Activated CD4-positive, alpha-beta T cell treated with anti-CD3 and anti-CD28 coated beads for 36 hours (primary cell): ENCODE results near the gene DKK3. TPM values are rescaled to one million over a fixed set of nuclear protein-coding genes. Genes with fewer than 3 reads are reported as not detected.
A peak's percentile ranks its signal among the peaks of the same experiment; 100 is the strongest.

Source experiments
- ATAC-seq: fragments of 200-7000 bp; cut with Tn5 transposase; one replicate; pipeline ENCODE4 v1.10.0; 2021; ENCODE audit warnings: mild to moderate bottlenecking, moderate library complexity
- CTCF ChIA-PET: fragments of 350-600 bp; sonication (Branson Sonifier 250); formaldehyde crosslinking; loops from one replicate; lab custom pipeline; 2021; ENCODE audit warnings: antibody characterized with exemption; lab: Charles Lee
- POLR2A ChIA-PET: fragments of 350-600 bp; sonication (Branson Sonifier 250); formaldehyde crosslinking; loops from one replicate; lab custom pipeline; 2021; ENCODE audit warnings: antibody characterized with exemption, inconsistent platforms; lab: Charles Lee
- DNase-seq: peaks from one replicate; pipeline ENCODE4 v3.0.0-alpha.2; 2020
- H3K27ac Mint-ChIP-seq: one replicate; pipeline ENCODE4 v1.8.0; 2021; ENCODE audit warnings: mixed read lengths
- H3K27me3 Mint-ChIP-seq: one replicate; pipeline ENCODE4 v1.8.0; 2021; ENCODE audit warnings: mixed read lengths
- H3K36me3 Mint-ChIP-seq: one replicate; pipeline ENCODE4 v1.8.0; 2021; ENCODE audit warnings: low read depth, mixed read lengths
- H3K4me1 Mint-ChIP-seq: one replicate; pipeline ENCODE4 v1.8.0; 2021; ENCODE audit warnings: mixed read lengths
- H3K4me3 Mint-ChIP-seq: one replicate; pipeline ENCODE4 v1.8.0; 2021; ENCODE audit warnings: mild to moderate bottlenecking, moderate library complexity, mixed read lengths
- H3K9me3 Mint-ChIP-seq: one replicate; pipeline ENCODE4 v1.8.0; 2021; ENCODE audit warnings: low read depth, mixed read lengths
- intact Hi-C, 2 experiments: fragments of 100-400 bp; cut with DNase I in 1 of 2; cut with micrococcal nuclease in 1 of 2; formaldehyde crosslinking; loops; one replicate each; pipeline versions ENCODE4 v1.14.2 to v1.15.1; 2022 to 2024; cut with DNase I, micrococcal nuclease
- total RNA-seq, 2 experiments: library from RNA; stranded (reverse); gene quantifications; one replicate each; pipeline ENCODE4 v1.2.3, GENCODE V29; 2021

DKK3 gene
- total RNA-seq, 2 experiments from 2014 or later, result not detected

DNA sequence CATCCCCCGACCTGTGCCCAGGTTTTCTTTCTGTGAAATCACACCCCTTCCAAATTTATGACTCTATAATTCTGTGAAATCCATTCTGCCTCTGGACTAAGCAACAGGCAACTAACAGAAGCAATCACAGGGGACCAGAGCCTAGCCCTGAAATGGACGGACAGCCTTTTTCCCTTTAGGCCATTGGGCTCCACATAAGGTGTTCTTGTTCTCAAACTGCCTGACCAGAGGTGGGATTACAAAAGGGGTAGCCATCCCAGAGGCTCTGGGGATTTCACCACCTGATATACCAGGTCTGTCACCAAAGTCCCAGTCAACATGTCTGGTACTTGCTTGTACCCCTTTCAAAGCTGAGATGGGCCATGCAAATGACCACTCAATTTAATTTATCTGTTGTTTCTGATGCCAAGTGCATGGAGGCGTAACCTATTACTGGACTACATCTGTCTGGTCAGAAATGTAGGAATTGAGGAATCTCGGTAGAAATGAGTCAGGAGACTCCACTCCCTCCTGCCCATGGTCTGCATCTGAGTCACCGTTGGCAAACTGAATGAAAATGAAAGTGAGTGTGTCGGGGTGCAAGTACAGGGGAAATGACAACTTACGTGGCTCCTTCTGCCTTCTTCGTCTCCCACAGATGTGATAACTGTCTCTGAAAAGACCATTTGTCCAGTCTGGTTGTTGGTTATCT is 10.2 kb downstream of the DKK3 start:
- ChIA-PET CTCF (no interaction called here), POLR2A (no interaction called here)
- Mint-ChIP-seq H3K4me3 (no peak overlapping the region), H3K9me3 (no peaks in the 10 kb centered on the region), H3K27ac (no peak overlapping the region), H3K4me1 (peaks cover 11% of the 10 kb centered on the region), H3K27me3 (peaks cover 27% of the 10 kb centered on the region), H3K36me3 (no peaks in the 10 kb centered on the region)
- ATAC-seq, result peak; percentile 84
- peak; percentile 29 for DNase-seq
- intact Hi-C loops, result no loop called here

DNA sequence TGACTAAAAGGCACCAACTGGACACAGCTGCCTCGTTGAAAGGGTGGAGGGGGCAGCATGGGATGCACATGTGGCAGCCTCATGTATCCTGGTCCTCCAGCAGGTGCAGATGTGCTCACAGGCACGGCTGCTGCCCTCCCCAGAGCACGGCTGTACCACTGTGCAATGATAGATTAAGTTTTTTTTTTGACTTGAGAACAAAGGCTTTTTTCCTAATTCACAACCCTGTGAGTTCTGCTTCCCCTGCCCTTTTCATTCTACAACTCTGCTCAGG is 11.4 kb downstream of the DKK3 start:
- DNase-seq, result no peak
- ATAC-seq, result no peak
- no peaks in the 10 kb centered on the region for H3K9me3 Mint-ChIP-seq
- intact Hi-C loops, result no loop called here
- peaks cover 11% of the 10 kb centered on the region for H3K4me1 Mint-ChIP-seq
- H3K36me3 Mint-ChIP-seq, result no peaks in the 10 kb centered on the region
- no peak overlapping the region for H3K27ac Mint-ChIP-seq
- peaks cover 27% of the 10 kb centered on the region for H3K27me3 Mint-ChIP-seq
- CTCF ChIA-PET, result no interaction called here
- POLR2A ChIA-PET, result no interaction called here
- no peak overlapping the region for H3K4me3 Mint-ChIP-seq

DNA sequence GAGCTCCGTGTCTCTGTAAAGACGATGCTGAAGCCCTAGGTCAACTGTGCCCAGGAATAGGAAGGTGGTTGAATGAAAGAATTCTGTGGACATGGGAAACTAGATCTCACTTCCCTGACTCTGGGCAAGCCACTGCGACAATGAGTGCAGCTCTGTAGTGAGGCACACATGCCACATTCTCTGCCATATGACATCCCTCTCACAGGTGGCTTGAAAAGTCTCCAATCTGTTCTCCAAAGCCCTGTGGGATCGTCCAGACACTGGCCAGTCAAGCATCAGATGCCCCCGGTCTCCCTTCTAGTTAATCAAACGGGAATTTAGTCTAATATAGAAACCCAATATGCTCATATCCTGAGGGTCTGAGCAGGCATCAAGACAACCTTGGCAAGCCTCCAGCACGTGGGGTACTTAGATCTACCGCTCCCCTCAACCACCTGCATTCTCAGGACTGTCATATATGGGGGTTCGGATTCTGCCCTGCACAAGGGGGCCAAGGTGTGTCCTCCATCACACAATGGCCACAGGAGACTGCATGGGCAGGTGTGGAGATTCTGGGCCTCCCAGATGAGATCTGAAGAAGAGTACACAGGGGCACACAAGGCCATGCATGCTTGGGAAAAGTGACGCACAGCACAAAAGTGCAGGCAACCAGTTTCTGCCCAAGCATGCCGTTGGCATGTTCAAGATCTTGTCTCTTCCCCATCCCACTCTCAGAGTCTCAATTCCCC is 11.9 kb downstream of the DKK3 start:
- ChIA-PET POLR2A (no interaction called here), CTCF (interaction anchor here (0.9 kb wide), 1 partner anchor 30 kb away, joined by 5 read pairs; no protein-coding TSS in a partner anchor)
- H3K27me3 Mint-ChIP-seq, result peaks cover 25% of the 10 kb centered on the region
- DNase-seq (no peak), ATAC-seq (no peak)
- no peak overlapping the region for H3K27ac Mint-ChIP-seq
- H3K4me3 Mint-ChIP-seq, result no peak overlapping the region
- peaks cover 11% of the 10 kb centered on the region for H3K4me1 Mint-ChIP-seq
- H3K36me3 Mint-ChIP-seq, result no peaks in the 10 kb centered on the region
- H3K9me3 Mint-ChIP-seq, result no peaks in the 10 kb centered on the region
- intact Hi-C loops, result no loop called here

DNA sequence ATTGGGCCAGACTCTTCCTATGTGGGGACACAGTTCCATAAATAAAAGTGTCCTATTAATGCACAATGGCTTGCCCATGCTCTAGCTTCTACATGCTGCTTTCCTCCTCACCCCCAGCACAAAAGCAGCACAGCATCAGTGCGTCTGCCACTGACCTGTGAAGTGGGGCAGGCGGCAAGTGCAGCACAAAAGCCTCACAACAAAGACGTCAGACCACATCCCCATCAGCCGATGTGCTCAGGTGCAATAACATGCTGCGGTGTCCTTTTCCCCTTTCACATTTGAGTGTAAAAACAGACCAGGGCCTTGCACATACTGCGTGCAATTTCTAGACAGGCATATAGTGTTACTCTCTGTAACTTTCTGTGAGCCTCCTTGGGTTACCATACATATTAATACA is 12.8 kb downstream of the DKK3 start:
- intact Hi-C loops, result no loop called here
- CTCF ChIA-PET, result interaction anchor here (0.7 to 1.0 kb wide), 2 partner anchors 34 to 171 kb away, joined by 3 to 4 read pairs; no protein-coding TSS in a partner anchor
- Mint-ChIP-seq H3K4me1 (peaks cover 11% of the 10 kb centered on the region), H3K9me3 (no peaks in the 10 kb centered on the region), H3K27ac (no peak overlapping the region), H3K36me3 (no peaks in the 10 kb centered on the region), H3K4me3 (no peak overlapping the region), H3K27me3 (peaks cover 23% of the 10 kb centered on the region)
- POLR2A ChIA-PET, result no interaction called here
- no peak for ATAC-seq
- DNase-seq, result no peak

DNA sequence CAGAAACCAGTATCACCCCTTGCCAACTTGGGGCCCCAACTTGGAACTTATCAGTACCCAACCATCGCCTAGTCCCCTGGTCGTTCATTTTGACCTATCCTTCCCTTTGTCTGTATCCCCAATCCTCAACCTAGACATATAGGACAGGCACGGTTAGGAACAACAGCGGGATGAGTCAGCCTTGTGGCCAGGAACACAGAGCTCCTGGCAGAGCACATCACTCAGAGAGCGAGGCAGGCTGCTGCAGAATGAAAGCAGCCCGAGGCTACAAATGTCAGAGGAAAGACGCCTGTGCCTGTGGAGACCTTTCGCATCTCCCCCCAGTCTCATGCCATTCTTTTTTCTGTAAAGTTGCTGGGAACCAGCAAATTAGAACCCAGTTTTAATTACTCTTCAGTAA is 14.6 kb downstream of the DKK3 start:
- DNase-seq, result no peak
- CTCF ChIA-PET, result no interaction called here
- Mint-ChIP-seq H3K27ac (no peak overlapping the region), H3K4me3 (no peak overlapping the region), H3K36me3 (no peaks in the 10 kb centered on the region), H3K27me3 (peaks cover 21% of the 10 kb centered on the region), H3K9me3 (no peaks in the 10 kb centered on the region), H3K4me1 (peaks cover 9% of the 10 kb centered on the region)
- ATAC-seq, result no peak
- POLR2A ChIA-PET, result no interaction called here
- intact Hi-C loops, result no loop called here

DNA sequence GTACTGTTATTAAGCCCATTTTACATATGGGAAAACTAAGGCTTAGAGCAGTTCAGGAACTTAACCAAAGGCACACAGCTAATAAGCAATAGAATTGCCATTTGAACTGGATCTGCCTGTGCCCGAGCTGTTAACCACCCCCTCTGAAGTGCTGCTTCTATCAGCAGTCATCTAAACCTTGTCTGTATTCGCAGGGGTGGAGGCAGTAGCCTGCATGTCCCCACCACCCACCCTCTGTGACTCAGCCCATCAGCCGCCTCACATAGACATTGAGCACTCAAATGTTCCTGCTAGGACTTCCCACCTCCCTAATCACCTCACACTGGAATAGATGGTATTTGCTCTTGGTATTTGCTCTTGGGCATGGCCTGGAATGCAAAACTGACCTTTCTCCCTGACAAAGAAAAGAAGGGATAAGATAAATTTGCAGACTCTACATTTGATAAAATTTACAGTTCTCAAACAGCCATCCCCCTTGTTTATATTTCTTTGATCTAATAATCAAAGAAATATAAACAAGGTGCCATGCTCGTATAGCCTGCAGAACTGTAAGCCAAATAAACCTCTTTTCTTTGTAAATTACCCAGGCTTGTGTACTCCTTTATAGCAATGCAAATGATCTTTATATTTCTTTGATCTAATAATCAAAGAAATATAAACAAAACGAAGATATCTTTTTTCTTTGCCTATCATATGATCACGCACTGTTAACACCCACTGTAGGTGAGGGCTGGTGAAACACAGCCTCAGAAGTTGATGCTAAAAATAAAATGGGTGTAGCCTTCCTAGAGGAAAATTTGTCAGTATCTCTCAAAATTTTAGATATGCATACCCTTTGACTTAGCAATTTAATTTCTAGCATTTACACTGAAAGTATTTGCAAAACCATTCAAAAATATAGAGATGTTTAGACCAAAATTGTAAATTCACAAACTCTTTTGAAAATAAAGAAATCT is 15.9 kb downstream of the DKK3 start:
- CTCF ChIA-PET, result no interaction called here
- POLR2A ChIA-PET, result no interaction called here
- no peak for ATAC-seq

DNA sequence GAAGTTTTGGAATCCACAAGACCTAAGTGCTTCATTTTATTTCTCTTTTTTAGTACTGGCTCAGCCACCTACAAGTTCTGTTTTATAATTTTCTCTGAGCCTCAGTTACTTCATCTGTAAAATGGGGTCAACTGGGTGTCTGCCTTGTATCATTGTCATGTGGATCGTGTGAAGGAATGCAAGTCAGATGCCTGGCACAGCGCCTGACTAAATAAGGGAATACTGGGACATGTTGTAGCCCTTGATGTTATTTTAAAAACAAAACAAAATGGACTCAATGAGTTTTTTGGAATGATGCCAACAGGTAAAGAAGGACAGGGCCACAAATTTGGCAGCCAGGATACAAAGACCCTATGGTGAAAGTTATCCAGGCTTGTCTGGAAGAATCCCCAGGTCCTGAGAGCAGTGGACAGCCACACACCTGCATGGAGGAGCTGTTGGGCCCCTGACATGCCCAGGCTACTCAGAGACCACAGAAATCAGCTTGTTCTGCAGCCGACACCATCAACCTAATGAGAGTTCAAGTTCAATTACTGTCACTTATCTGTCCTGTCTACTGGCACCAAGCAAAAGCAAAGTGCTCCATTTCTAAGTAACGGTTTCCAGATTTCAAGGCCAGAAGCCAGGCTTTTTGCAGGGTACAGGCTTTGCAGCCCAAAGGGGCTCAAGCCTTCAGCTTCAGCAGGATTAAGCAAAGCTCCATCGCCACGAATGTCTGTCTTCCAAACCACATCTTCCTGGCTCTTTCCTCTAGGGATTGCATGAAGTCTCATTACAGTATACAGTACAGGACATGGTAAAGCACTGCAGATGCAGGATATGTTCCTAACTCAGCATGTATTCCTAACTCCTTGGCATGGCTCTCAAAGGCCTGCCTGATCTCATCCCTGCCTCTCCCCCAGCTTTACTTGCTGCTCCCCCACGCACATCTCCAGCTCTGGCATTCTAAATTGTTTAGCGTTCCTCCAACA is 18.4 kb downstream of the DKK3 start:
- Mint-ChIP-seq H3K4me3 (no peak overlapping the region), H3K27ac (no peak overlapping the region), H3K4me1 (peaks cover 6% of the 10 kb centered on the region), H3K9me3 (no peaks in the 10 kb centered on the region), H3K36me3 (no peaks in the 10 kb centered on the region), H3K27me3 (peaks cover 10% of the 10 kb centered on the region)
- DNase-seq (no peak), ATAC-seq (no peak)
- intact Hi-C loops, result no loop called here
- ChIA-PET CTCF (interaction anchor here (0.6 to 2.1 kb wide), 8 partner anchors 15 to 691 kb away, joined by 3 to 8 read pairs (median 4); no protein-coding TSS in a partner anchor), POLR2A (no interaction called here)

More for the DNA sequence above, 15.9 kb downstream of the DKK3 start:
- intact Hi-C loops, result no loop called here
- Mint-ChIP-seq H3K4me1 (peaks cover 5% of the 10 kb centered on the region), H3K27ac (no peak overlapping the region), H3K9me3 (no peaks in the 10 kb centered on the region), H3K4me3 (no peak overlapping the region), H3K36me3 (no peaks in the 10 kb centered on the region), H3K27me3 (peaks cover 16% of the 10 kb centered on the region)
- no peak for DNase-seq

DNA sequence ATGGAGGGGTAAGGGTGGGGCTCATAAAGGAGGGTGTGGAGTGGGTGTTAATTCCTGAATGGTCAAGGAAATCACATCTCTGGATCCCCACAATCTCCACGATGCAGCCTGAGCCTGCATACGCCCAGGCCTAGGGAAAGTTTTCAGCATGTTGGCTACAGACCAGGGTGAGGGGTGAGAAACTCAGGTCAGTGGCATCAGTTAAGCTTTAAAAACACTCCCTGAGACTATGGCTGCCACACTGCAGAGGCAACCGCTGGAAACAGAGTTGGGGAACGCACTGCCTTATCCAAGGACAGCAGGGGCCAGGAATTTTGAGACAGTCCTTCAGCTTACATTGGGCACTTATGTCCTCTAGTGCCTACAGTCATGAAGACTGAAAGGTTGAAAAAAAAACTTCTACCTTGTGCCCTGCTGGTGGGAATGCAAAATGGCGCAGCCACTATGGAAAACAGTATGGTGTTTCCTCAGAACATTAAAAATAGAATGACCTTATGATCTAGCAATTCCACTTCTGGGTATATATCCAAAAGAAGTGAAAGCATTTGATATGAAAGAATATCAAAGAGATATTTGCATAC is 19.7 kb downstream of the DKK3 start:
- Mint-ChIP-seq H3K4me3 (no peak overlapping the region), H3K27me3 (peaks cover 4% of the 10 kb centered on the region), H3K36me3 (no peaks in the 10 kb centered on the region), H3K27ac (no peak overlapping the region), H3K4me1 (peaks cover 6% of the 10 kb centered on the region), H3K9me3 (no peaks in the 10 kb centered on the region)
- POLR2A ChIA-PET, result no interaction called here
- DNase-seq, result no peak
- ATAC-seq, result no peak
- intact Hi-C loops, result no loop called here
- CTCF ChIA-PET, result interaction anchor here (0.6 kb wide), 1 partner anchor 55 kb away, joined by 3 read pairs; no protein-coding TSS in a partner anchor

DNA sequence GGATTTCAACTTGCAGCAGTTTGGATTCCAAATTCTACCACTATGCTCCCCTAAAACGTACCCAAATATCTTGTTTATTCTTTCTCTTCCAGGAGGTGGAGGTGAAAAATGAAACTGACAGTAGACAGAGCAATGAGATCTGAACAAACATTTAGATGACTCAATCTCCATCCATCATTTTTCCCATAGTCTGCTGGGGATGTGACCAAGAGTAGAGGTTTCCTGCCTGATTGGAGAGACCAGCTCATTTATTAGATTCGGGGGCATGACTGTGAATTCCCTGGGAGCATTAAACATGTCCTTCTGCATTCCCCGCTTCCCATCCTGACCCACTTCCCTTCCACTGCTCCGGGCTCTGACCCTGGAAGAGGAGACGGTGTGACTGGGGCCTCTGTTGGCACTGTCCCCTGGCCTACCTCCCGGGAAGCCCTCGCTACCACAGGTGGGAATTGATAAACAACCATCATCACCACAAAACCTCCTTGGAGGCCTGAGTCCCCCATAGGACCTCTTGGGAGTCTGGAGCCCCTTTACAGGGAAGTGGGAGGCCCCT is 20.3 kb downstream of the DKK3 start:
- Mint-ChIP-seq H3K4me1 (peaks cover 6% of the 10 kb centered on the region), H3K36me3 (no peaks in the 10 kb centered on the region), H3K27me3 (peaks cover 3% of the 10 kb centered on the region), H3K4me3 (no peak overlapping the region), H3K9me3 (no peaks in the 10 kb centered on the region), H3K27ac (no peak overlapping the region)
- no peak for DNase-seq
- ChIA-PET CTCF (interaction anchor here (0.6 to 1.4 kb wide), 3 partner anchors 56 to 274 kb away, joined by 3 read pairs; no protein-coding TSS in a partner anchor), POLR2A (no interaction called here)
- intact Hi-C loops, result no loop called here
- no peak for ATAC-seq

DNA sequence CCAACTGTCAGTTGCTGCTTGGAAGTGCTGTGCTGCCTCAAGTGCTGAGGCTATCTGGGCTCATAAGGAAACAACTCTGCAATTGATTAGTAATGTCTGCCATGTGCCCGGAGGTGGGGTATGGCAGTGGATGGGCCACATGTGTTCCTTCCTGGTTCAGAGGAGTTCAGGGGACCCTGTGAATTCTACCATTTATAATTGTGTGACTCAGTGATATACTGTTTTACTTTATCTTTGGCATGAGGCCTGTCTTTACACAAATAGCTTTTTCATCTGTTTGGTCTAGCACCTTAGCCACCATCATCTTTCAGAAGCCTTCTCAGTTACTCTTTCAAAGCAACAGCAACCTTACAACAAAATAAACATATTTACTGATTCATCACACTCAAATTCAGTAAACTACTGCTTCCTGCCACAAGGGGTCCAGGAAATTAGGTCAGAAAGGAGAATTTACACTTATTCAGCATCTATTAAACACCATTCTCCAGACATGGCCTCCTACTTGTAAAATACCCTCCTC is 20.9 kb downstream of the DKK3 start:
- ATAC-seq, result peak; percentile 49
- intact Hi-C loops, result no loop called here
- Mint-ChIP-seq H3K27me3 (peaks cover 2% of the 10 kb centered on the region), H3K27ac (no peak overlapping the region), H3K36me3 (no peaks in the 10 kb centered on the region), H3K4me3 (no peak overlapping the region), H3K4me1 (peaks cover 6% of the 10 kb centered on the region), H3K9me3 (no peaks in the 10 kb centered on the region)
- ChIA-PET POLR2A (no interaction called here), CTCF (interaction anchor here (0.9 to 1.4 kb wide), 2 partner anchors 64 to 275 kb away, joined by 3 read pairs; no protein-coding TSS in a partner anchor)
- DNase-seq, result peak; percentile 17
